Spleen (tissue), 11 donors: ENCODE measurements around the gene SANBR. TPM values are rescaled to one million over a fixed set of nuclear protein-coding genes. Genes with fewer than 3 reads are reported as not detected.

ENCODE experiments used
- DNase-seq: peaks from one replicate; pipeline ENCODE4 v3.0.0-alpha.2; 2020
- H3K27ac ChIP-seq, 8 donors: fragments of 200-600 bp; sonication (generic) in 7 of 8; 1 replicate in 4 of 8; 2 replicates in 4 of 8; pipeline versions ENCODE4 v1.5.0 to v1.8.0; 2016 to 2021; ENCODE audit warnings: inconsistent platforms in 4 of 8, mild to moderate bottlenecking in 4 of 8, moderate library complexity in 1 of 8
- H3K27me3 ChIP-seq, 7 donors: fragments of 200-600 bp; sonication (generic) in 6 of 7; replicated peaks in 1 of 7; 1 replicate in 4 of 7; 2 replicates in 3 of 7; pipeline versions ENCODE4 v1.5.0 to v1.8.0; 2016 to 2021; ENCODE audit warnings: inconsistent platforms in 3 of 7, mild to moderate bottlenecking in 1 of 7
- H3K36me3 ChIP-seq, 6 donors: fragments of 200-600 bp; sonication (generic) in 5 of 6; 1 replicate in 4 of 6; 2 replicates in 2 of 6; pipeline versions ENCODE4 v1.5.0 to v1.8.0; 2016 to 2021; ENCODE audit warnings: inconsistent platforms in 2 of 6
- H3K4me1 ChIP-seq, 6 donors: fragments of 200-600 bp; sonication (generic) in 5 of 6; 1 replicate in 3 of 6; 2 replicates in 3 of 6; pipeline versions ENCODE4 v1.5.0 to v1.8.0; 2016 to 2021; ENCODE audit warnings: inconsistent platforms in 3 of 6
- H3K4me3 ChIP-seq, 8 donors: fragments of 200-600 bp; sonication (generic) in 7 of 8; 1 replicate in 4 of 8; 2 replicates in 4 of 8; pipeline versions ENCODE4 v1.5.0 to v1.8.0; 2016 to 2021; ENCODE audit warnings: inconsistent platforms in 4 of 8, mild to moderate bottlenecking in 4 of 8, moderate library complexity in 2 of 8
- H3K9me3 ChIP-seq, 8 donors: fragments of 200-600 bp; sonication (generic) in 7 of 8; 1 replicate in 4 of 8; 2 replicates in 4 of 8; pipeline versions ENCODE4 v1.5.0 to v1.8.0; 2016 to 2021; ENCODE audit warnings: inconsistent platforms in 4 of 8
- POLR2A ChIP-seq, 3 donors: fragments of 450-650 bp; IDR thresholded peaks; one replicate each; pipeline ENCODE4 v1.5.1; 2017; ENCODE audit warnings: antibody characterized with exemption in 3 of 3, mild to moderate bottlenecking in 1 of 3
- POLR2AphosphoS5 ChIP-seq, 3 donors: sonication (generic); formaldehyde crosslinking; IDR thresholded peaks; one replicate each; pipeline ENCODE4 v1.5.1; 2017; ENCODE audit warnings: antibody characterized with exemption in 3 of 3
- WGBS, 5 donors: extraction: QIAGEN DNeasy Blood & Tissue Kit in 3 of 5; methylation state at CpG; one replicate each; pipeline versions ENCODE4 v1.1.5 to v1.1.7; 2013 to 2018; 5-methylcytosine and 5-hydroxymethylcytosine counted together
- intact Hi-C: fragments of 100-400 bp; cut with DNase I; formaldehyde crosslinking; loops from one replicate; pipeline ENCODE4 v1.15.0; 2023; ENCODE audit warnings: low total_unique reads
- polyA plus RNA-seq, 3 donors: library from polyadenylated mRNA; stranded (reverse); fragments of 200-250 nt; gene quantifications; one replicate each; pipeline ENCODE4 v1.2.1, GENCODE V29; 2013
- total RNA-seq, 7 donors: library from RNA; depleted of rRNA in 3 of 7; stranded (reverse); fragments of >200 nt in 3 of 7; fragmentation: NEBNext Ultra II Directional in 4 of 7; extraction: Animal tissue kit (Norgen Biotek cat#: 25700) in 4 of 7; gene quantifications; one replicate each; pipeline versions ENCODE4 v1.1.0 to v1.2.1, GENCODE V29; 2016 to 2021
- TF ChIP-seq, protein P1 (sequence below), 11 experiments: fragments of 200-600 bp in 7 of 11; fragments of 450-650 bp in 4 of 11; sonication (generic) in 4 of 11; IDR thresholded peaks in 8 of 11; conservative IDR thresholded peaks in 3 of 11; 1 replicate in 7 of 11; 2 replicates in 4 of 11; pipeline versions ENCODE4 v1.4.0 to v1.8.0; 2016 to 2021; ENCODE audit warnings: antibody characterized with exemption in 11 of 11, inconsistent platforms in 4 of 11, mild to moderate bottlenecking in 1 of 11
- donor health status: healthy with polysubstance abuse.
- donor health status: DM: no; HTN: no; CAD: no; lungs with moderate emphysema.
- donor health status: DM: no; HTN: no; CAD: no.
- donor health status: Bipolar disorder and iron deficiency.
- donor health status: healthy.
- donor health status: DM: no; HTN: no; CAD: no.
- donor health status: DM: yes; HTN: yes; CAD: no.

SANBR gene
- total and polyA plus RNA-seq, 10 donors, result 1.4 to 11.1 (median 8.0) TPM

GRCh38 chr2:61042807-61043206 is 22.9 kb upstream of the SANBR start:
- TF ChIP-seq POLR2AphosphoS5 (IDR thresholded peaks at IDR 0.05), result no peak
- no peak for TF ChIP-seq POLR2A (IDR thresholded peaks at IDR 0.05)
- TF ChIP-seq, protein P1, sequence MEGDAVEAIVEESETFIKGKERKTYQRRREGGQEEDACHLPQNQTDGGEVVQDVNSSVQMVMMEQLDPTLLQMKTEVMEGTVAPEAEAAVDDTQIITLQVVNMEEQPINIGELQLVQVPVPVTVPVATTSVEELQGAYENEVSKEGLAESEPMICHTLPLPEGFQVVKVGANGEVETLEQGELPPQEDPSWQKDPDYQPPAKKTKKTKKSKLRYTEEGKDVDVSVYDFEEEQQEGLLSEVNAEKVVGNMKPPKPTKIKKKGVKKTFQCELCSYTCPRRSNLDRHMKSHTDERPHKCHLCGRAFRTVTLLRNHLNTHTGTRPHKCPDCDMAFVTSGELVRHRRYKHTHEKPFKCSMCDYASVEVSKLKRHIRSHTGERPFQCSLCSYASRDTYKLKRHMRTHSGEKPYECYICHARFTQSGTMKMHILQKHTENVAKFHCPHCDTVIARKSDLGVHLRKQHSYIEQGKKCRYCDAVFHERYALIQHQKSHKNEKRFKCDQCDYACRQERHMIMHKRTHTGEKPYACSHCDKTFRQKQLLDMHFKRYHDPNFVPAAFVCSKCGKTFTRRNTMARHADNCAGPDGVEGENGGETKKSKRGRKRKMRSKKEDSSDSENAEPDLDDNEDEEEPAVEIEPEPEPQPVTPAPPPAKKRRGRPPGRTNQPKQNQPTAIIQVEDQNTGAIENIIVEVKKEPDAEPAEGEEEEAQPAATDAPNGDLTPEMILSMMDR (IDR thresholded peaks at IDR 0.05 in 8 of 11, conservative IDR thresholded peaks at IDR 0.05 in 3 of 11), result no peak
- Histone ChIP-seq H3K27me3 (no peaks in the 10 kb centered on the region), H3K9me3 (peaks cover 0 to 4% (median 0%) of the 10 kb centered on the region in 8 donors), H3K4me3 (no peak overlapping the region), H3K4me1 (peaks cover 4 to 26% (median 16%) of the 10 kb centered on the region in 6 donors), H3K36me3 (peaks cover 0 to 36% (median 10%) of the 10 kb centered on the region in 6 donors), H3K27ac (no peak overlapping the region)
- 89 to 98% (median 93%) methylated on average over 3 of the region's 3 CpGs for WGBS, 5 donors
- DNase-seq, result no peak
- intact Hi-C loops, result no loop called here

DNA sequence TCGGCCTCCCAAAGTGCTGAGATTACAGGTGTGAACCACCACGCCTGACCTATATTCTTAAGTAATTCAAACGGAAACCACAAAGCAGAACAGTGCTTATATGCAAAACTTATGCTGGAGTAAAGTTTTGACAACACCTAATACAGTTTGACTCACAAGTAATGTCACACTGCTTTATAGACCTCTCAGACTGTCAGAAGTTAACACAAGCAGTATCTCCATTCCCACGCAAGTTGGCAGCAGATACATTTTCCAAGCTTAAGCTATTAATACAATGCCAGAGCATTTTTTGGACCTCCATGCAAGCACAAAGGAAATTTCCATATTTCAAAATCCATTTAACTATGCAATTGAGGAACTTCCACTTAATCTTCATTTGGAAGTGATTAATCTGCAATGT is 21.0 kb upstream of the SANBR start:
- Histone ChIP-seq H3K27me3 (no peaks in the 10 kb centered on the region), H3K4me1 (peaks cover 4 to 26% (median 16%) of the 10 kb centered on the region in 6 donors), H3K9me3 (no peaks in the 10 kb centered on the region), H3K36me3 (peaks cover 0 to 54% (median 26%) of the 10 kb centered on the region in 6 donors), H3K4me3 (no peak overlapping the region), H3K27ac (peak overlapping the region in 2 of 8 donors; percentile 5 to 22)
- TF ChIP-seq, protein P1 (IDR thresholded peaks at IDR 0.05 in 8 of 11, conservative IDR thresholded peaks at IDR 0.05 in 3 of 11), result no peak
- TF ChIP-seq POLR2A (IDR thresholded peaks at IDR 0.05), result no peak
- TF ChIP-seq POLR2AphosphoS5 (IDR thresholded peaks at IDR 0.05), result no peak
- DNase-seq, result no peak
- intact Hi-C loops, result no loop called here
- WGBS, 5 donors, result 45 to 75% (median 55%) methylated on average over 4 of the region's 4 CpGs

GRCh38 chr2:61045226-61045625 is 20.4 kb upstream of the SANBR start:
- H3K36me3 ChIP-seq, result peaks cover 0 to 60% (median 31%) of the 10 kb centered on the region in 6 donors
- 53 to 76% (median 69%) methylated on average over 2 of the region's 2 CpGs for WGBS, 5 donors
- peak overlapping the region in 2 of 8 donors; percentile 1 to 5 for H3K27ac ChIP-seq
- H3K4me3 ChIP-seq, result no peak overlapping the region
- H3K27me3 ChIP-seq, result no peaks in the 10 kb centered on the region
- no peaks in the 10 kb centered on the region for H3K9me3 ChIP-seq
- H3K4me1 ChIP-seq, result peaks cover 4 to 26% (median 16%) of the 10 kb centered on the region in 6 donors
- intact Hi-C loops, result no loop called here
- no peak for DNase-seq
- TF ChIP-seq, protein P1 (IDR thresholded peaks at IDR 0.05 in 8 of 11, conservative IDR thresholded peaks at IDR 0.05 in 3 of 11), result no peak
- TF ChIP-seq POLR2AphosphoS5 (IDR thresholded peaks at IDR 0.05), result no peak
- no peak for TF ChIP-seq POLR2A (IDR thresholded peaks at IDR 0.05)

- TF ChIP-seq, protein P1 (IDR thresholded peaks at IDR 0.05 in 8 of 11, conservative IDR thresholded peaks at IDR 0.05 in 3 of 11), result no peak
- TF ChIP-seq POLR2AphosphoS5 (IDR thresholded peaks at IDR 0.05) (no peak), POLR2A (IDR thresholded peaks at IDR 0.05) (no peak)
- Histone ChIP-seq H3K9me3 (no peaks in the 10 kb centered on the region), H3K27ac (peak overlapping the region in 1 of 8 donors; percentile 1), H3K4me1 (peaks cover 4 to 26% (median 16%) of the 10 kb centered on the region in 6 donors), H3K4me3 (no peak overlapping the region), H3K27me3 (no peaks in the 10 kb centered on the region), H3K36me3 (peaks cover 0 to 67% (median 38%) of the 10 kb centered on the region in 6 donors)
- 54 to 80% (median 64%) methylated on average over 4 of the region's 4 CpGs for WGBS, 5 donors
- DNase-seq, result no peak
- intact Hi-C loops, result no loop called here
Measured at GRCh38 chr2:61045999-61046398, 19.7 kb upstream of the SANBR start.
